BLaER1 (cell line): ENCODE measurements around the gene BCLAF3.

Source experiments
- H3K27ac ChIP-seq: shearing (Covaris generic); formaldehyde crosslinking; 2 replicates; pipeline ENCODE4 v1.8.1; 2022
- H3K27me3 ChIP-seq: shearing (Covaris generic); formaldehyde crosslinking; 2 replicates; pipeline ENCODE4 v1.8.1; 2022
- H3K36me3 ChIP-seq: shearing (Covaris generic); formaldehyde crosslinking; 2 replicates; pipeline ENCODE4 v1.8.1; 2022
- H3K4me1 ChIP-seq: shearing (Covaris generic); formaldehyde crosslinking; 2 replicates; pipeline ENCODE4 v1.8.1; 2022
- H3K4me2 ChIP-seq: shearing (Covaris generic); formaldehyde crosslinking; 2 replicates; pipeline ENCODE4 v1.8.1; 2022
- H3K4me3 ChIP-seq: shearing (Covaris generic); formaldehyde crosslinking; 2 replicates; pipeline ENCODE4 v1.8.1; 2022
- H3K9ac ChIP-seq: shearing (Covaris generic); formaldehyde crosslinking; 2 replicates; pipeline ENCODE4 v1.8.1; 2022
- H3K9me3 ChIP-seq: shearing (Covaris generic); formaldehyde crosslinking; 2 replicates; pipeline ENCODE4 v1.8.1; 2022
- H4K20me1 ChIP-seq: shearing (Covaris generic); formaldehyde crosslinking; 2 replicates; pipeline ENCODE4 v1.8.1; 2022
- Cebpa-rat ChIP-seq: shearing (Covaris generic); IDR thresholded peaks from 2 replicates; pipeline ENCODE4 v1.8.1; 2022

The BCLAF3 gene

DNA sequence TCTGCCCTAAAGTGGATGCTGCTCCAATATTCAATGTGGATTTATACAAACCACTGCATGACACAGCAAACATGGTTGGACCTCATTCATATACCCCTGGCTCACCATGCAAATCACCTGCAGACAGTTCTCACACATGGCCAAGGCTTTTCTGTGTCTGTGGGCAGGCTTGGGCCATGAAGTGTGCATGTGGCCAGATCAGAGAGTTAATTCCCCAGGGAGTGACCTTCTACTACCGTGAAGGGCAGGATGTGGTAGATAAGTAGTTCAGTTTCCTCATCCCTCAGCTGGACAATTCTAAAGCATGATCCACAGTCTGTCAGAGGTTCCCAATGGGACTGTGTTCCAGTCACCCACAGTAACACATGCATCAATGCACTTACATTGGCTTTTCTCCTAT is 24.6 kb upstream of the BCLAF3 start:
- H3K27me3 ChIP-seq = no peaks in the 10 kb centered on the region
- TF ChIP-seq Cebpa-rat = no peak
- H3K27ac ChIP-seq = no peak overlapping the region
- H3K36me3 ChIP-seq = no peaks in the 10 kb centered on the region
- H3K9ac ChIP-seq = no peak overlapping the region
- no peak overlapping the region for H3K4me2 ChIP-seq
- no peak overlapping the region for H3K4me3 ChIP-seq
- H3K9me3 ChIP-seq = peaks cover 53% of the 10 kb centered on the region
- no peaks in the 10 kb centered on the region for H4K20me1 ChIP-seq
- peaks cover 9% of the 10 kb centered on the region for H3K4me1 ChIP-seq

DNA sequence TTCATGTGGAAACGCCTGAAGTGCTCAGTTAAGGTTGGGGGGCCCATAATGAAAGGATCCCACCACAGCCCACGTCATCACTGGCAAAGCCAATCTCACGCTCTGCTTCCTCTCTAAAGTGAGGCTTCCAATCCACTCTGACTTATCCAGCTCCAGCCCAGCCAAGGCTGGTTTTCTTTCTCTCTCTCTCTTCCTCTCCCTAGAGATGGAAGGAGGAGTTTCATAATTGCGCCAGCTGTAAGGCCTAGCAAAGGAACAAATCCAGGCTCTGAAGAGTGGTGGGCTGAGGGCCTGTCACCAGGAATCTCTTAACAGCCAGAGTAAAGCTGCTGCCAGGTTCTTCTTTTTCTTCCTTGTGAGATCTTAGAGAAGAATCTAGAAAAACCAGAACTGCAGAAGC is 20.7 kb upstream of the BCLAF3 start:
- no peak for TF ChIP-seq Cebpa-rat
- H3K27me3 ChIP-seq = no peaks in the 10 kb centered on the region
- H3K9me3 ChIP-seq = peaks cover 28% of the 10 kb centered on the region
- no peak overlapping the region for H3K9ac ChIP-seq
- H3K36me3 ChIP-seq = no peaks in the 10 kb centered on the region
- H3K4me1 ChIP-seq = peaks cover 9% of the 10 kb centered on the region
- no peak overlapping the region for H3K4me3 ChIP-seq
- H3K27ac ChIP-seq = no peak overlapping the region
- H4K20me1 ChIP-seq = no peaks in the 10 kb centered on the region
- H3K4me2 ChIP-seq = 0 out of 2 replicates have a peak overlapping the region, but pooled peaks have one; percentile 2

DNA sequence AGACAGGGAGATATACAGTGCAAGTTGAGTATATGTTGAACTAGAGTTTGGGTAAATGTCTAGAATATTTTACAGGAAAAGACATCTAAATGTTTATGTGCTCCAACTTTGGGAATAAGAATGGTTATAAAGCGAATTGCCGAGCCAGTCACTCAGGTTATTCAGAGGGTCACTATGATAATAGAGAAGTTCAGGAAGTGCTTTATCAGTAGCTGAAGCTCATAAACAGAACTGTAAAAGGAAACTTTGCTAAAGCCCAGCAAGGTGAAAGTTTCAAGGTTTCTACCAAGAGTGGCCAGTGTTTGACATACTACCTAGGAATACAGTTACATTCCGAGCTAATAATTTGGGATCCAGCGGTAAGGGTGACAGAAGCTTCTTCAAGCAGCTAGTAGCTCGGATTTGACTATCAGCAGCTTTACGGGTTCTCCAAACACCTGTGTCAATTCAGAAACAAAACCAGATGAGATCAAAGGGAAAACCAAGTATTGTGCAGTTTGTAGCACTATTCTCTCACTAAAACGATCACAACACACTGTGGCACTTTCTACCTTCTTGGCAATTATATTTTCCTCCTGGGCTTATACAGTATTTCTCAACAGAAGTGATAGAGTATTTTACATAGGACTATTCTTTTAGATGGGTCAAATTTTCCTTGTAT is 17.2 kb upstream of the BCLAF3 start:
- Histone ChIP-seq H3K4me3 (no peak overlapping the region), H3K4me1 (no peaks in the 10 kb centered on the region), H3K9me3 (no peaks in the 10 kb centered on the region), H3K27me3 (no peaks in the 10 kb centered on the region), H3K4me2 (no peak overlapping the region), H4K20me1 (no peaks in the 10 kb centered on the region), H3K36me3 (no peaks in the 10 kb centered on the region), H3K9ac (no peak overlapping the region), H3K27ac (no peak overlapping the region)
- no peak for TF ChIP-seq Cebpa-rat

DNA sequence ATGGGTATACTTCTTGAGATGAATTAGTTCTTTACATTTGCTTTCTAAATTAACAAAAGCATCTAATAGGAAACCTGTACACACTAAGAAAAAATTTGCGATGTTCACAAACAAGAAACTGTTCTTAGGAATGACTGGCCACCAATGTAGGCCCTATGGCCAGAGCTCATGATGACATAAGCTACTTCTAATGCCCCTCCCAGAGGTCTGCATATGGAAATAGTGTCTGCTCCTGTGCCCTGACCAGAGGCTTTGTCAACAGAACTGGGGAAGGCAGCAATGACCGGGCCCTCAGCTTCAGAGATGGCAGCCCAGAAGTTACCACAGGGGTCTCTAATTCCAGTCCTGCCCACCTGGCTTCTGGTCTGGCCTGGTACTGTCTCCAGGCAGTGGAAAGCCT is 15.0 kb upstream of the BCLAF3 start:
- Histone ChIP-seq H3K4me2 (no peak overlapping the region), H3K27me3 (no peaks in the 10 kb centered on the region), H3K4me3 (no peak overlapping the region), H3K9ac (no peak overlapping the region), H3K9me3 (no peaks in the 10 kb centered on the region), H4K20me1 (no peaks in the 10 kb centered on the region), H3K27ac (no peak overlapping the region), H3K36me3 (no peaks in the 10 kb centered on the region), H3K4me1 (no peaks in the 10 kb centered on the region)
- TF ChIP-seq Cebpa-rat = no peak

DNA sequence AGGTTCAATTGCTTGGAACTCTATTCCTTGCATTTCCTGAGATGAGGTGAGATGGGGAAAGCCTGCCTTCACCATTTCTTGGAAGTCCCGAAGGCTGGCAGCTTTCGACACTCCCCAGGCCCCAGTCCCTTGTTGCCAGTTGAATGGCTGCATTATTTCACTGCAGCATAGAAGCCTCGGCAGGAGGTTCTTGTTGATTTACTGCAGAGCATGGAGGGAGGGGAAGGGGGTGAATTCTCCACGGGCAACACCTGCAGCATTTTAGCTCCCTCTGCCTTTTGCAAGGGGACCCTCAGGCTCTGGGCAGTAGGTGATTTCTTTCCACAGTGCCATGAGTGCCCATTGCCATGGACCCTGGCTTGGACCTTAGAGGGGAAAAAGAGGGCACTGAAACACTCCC is 10.7 kb upstream of the BCLAF3 start:
- H3K27ac ChIP-seq = no peak overlapping the region
- TF ChIP-seq Cebpa-rat = no peak

DNA sequence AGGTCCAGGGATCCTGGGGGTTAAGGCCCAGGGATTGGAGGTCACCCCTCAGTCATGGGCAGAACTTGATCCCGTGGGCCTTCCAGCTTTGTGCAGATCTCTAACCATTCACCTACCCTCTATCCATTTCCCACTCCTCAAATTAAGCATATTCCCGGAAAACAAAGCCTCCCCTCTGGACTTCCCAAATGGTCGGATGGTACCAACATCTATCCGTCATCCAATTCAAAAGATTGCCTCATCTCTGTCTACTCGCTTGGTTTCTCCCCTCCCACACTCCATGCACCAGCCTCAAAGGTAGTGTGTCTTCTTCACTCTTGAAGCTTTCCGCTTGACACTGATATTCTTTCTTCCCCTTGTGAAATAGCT is 473 bp upstream of the BCLAF3 start:
- no peak for TF ChIP-seq Cebpa-rat
- H3K27me3 ChIP-seq = no peaks in the 10 kb centered on the region
- H3K4me2 ChIP-seq = peak overlapping the region; percentile 66
- 0 out of 2 replicates have a peak, but pooled peaks cover 6% of the 10 kb centered on the region for H4K20me1 ChIP-seq
- peaks cover 8% of the 10 kb centered on the region; the same call in 1 of the 2 replicates for H3K9me3 ChIP-seq
- no peak overlapping the region for H3K9ac ChIP-seq
- peak overlapping the region; percentile 77 for H3K4me3 ChIP-seq
- no peaks in the 10 kb centered on the region for H3K36me3 ChIP-seq
- no peak overlapping the region for H3K27ac ChIP-seq
- H3K4me1 ChIP-seq = no peaks in the 10 kb centered on the region

More for the DNA sequence above, 10.7 kb upstream of the BCLAF3 start:
- Histone ChIP-seq H3K4me3 (no peak overlapping the region), H3K36me3 (no peaks in the 10 kb centered on the region), H3K27me3 (no peaks in the 10 kb centered on the region), H4K20me1 (no peaks in the 10 kb centered on the region), H3K9ac (no peak overlapping the region), H3K4me2 (no peak overlapping the region), H3K9me3 (no peaks in the 10 kb centered on the region), H3K4me1 (peaks cover 10% of the 10 kb centered on the region)

DNA sequence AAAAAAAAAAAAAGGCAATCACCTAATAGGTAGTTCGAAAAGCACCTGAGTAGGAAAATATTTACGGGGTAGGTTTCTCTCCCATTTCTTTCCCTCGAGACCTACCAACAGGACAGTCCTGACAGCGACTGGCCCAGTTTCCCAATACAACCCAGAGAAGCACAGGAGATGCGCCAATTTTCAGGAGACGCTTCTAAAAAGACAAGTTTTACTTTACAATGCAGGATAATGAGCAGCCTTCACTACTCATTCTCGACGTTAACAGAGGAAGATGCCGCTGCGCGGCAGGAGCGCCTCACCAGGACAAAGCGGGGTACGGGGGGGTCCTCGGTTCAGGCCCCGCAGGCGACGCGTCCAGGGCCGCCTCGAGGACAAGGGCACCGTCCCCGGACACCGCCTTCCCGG is 708 bp downstream of the BCLAF3 start:
- Histone ChIP-seq H3K36me3 (no peaks in the 10 kb centered on the region), H3K4me2 (peak overlapping the region; percentile 72), H3K27ac (peak overlapping the region; percentile 63), H3K4me3 (peak overlapping the region; percentile 77), H3K27me3 (no peaks in the 10 kb centered on the region), H3K9ac (peak overlapping the region; percentile 71), H3K9me3 (peaks cover 14% of the 10 kb centered on the region), H3K4me1 (no peaks in the 10 kb centered on the region), H4K20me1 (0 out of 2 replicates have a peak, but pooled peaks cover 6% of the 10 kb centered on the region)
- TF ChIP-seq Cebpa-rat = no peak

DNA sequence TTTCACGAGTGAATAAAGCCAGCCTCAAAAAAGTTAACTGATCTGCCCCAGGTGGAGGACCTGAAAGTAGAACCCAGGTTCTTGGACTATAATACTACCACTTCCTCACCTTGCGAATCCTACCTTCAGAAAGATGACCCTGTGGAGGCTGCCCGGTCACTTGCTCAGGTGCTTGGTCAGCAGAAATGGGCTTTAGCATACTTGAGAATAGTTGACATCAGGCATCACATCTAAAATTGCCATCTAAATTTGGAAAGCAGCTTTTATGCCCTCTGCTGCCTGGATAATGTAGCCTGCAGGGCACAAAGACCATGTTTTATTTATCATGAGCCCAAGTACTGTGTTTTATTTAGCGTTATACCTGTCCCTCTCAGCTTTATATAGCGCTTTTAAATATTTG is 3.0 kb downstream of the BCLAF3 start:
- Histone ChIP-seq H3K27me3 (no peaks in the 10 kb centered on the region), H3K36me3 (no peaks in the 10 kb centered on the region), H3K27ac (no peak overlapping the region), H4K20me1 (0 out of 2 replicates have a peak, but pooled peaks cover 6% of the 10 kb centered on the region), H3K9ac (no peak overlapping the region), H3K9me3 (peaks cover 19% of the 10 kb centered on the region), H3K4me3 (no peak overlapping the region), H3K4me2 (no peak overlapping the region), H3K4me1 (no peaks in the 10 kb centered on the region)
- TF ChIP-seq Cebpa-rat = no peak

DNA sequence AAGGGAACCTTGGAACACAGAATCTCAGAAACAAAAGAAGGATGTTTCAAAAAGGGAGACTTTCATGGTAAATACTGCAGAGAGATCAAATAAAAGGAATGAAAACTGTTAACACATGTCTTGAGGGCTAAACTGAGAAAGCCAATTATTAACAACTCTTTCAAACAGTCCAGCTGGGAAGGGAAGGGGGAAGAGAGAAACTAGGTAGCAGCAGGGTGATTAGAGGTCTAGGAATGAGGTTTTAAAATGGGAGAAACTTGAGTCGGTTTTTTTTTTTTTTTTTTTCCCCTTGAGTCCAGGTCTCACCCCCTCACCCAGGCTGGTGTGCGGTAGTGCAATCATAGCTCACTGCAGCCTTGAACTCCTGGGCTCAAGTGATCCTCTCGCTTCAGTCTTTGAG is 4.3 kb downstream of the BCLAF3 start:
- H3K4me1 ChIP-seq = no peaks in the 10 kb centered on the region
- H3K27me3 ChIP-seq = no peaks in the 10 kb centered on the region
- TF ChIP-seq Cebpa-rat = no peak
- peaks cover 19% of the 10 kb centered on the region for H3K9me3 ChIP-seq
- no peak overlapping the region for H3K27ac ChIP-seq
- 0 out of 2 replicates have a peak, but pooled peaks cover 6% of the 10 kb centered on the region for H4K20me1 ChIP-seq
- no peak overlapping the region for H3K9ac ChIP-seq
- H3K36me3 ChIP-seq = no peaks in the 10 kb centered on the region
- H3K4me3 ChIP-seq = no peak overlapping the region
- no peak overlapping the region for H3K4me2 ChIP-seq

DNA sequence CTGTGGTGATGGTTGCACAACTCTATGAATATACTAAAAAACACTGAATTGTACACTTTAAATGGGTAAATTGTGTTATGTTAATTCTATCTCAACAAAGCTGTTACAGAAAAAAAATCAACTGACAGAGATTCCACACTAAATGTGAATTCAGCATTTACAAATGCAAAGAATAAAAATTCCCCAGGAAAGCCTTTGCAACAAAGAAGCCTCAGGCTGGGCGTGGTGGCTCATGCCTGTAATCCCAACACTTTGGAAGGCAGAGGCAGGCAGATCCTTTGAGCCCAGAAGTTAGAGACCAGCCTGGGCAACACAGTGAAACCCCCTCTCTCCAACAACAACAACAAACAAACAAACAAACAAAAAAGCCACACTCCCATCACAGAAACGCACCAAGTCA is 8.9 kb downstream of the BCLAF3 start:
- Histone ChIP-seq H3K4me1 (no peaks in the 10 kb centered on the region), H3K4me2 (no peak overlapping the region), H4K20me1 (no peaks in the 10 kb centered on the region), H3K4me3 (no peak overlapping the region), H3K9me3 (peaks cover 34% of the 10 kb centered on the region), H3K9ac (no peak overlapping the region), H3K36me3 (peaks cover 21% of the 10 kb centered on the region), H3K27ac (no peak overlapping the region), H3K27me3 (no peaks in the 10 kb centered on the region)
- no peak for TF ChIP-seq Cebpa-rat

DNA sequence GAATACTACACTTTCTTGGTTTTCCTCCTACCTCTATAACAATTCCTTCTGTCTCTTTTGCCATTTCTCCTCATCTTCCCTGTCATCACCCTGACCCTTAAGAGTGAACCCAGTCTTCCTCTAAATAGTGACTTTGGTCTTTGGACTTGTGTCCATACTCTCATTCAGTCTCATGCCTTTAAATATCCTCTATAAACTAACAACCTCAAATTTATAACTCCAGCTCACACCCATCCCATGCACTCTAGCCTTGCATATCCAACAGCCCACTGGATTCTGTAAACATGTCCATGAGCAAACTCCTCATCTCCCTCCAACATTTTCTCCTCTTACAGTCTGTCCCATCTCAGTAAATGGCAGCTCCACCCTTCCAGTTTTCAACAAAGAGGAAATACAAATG is 15.0 kb downstream of the BCLAF3 start:
- no peak overlapping the region for H3K4me3 ChIP-seq
- H3K9me3 ChIP-seq = peaks cover 34% of the 10 kb centered on the region
- H3K27me3 ChIP-seq = no peaks in the 10 kb centered on the region
- H3K4me1 ChIP-seq = no peaks in the 10 kb centered on the region
- peaks cover 24% of the 10 kb centered on the region for H3K36me3 ChIP-seq
- no peaks in the 10 kb centered on the region for H4K20me1 ChIP-seq
- TF ChIP-seq Cebpa-rat = no peak
- no peak overlapping the region for H3K9ac ChIP-seq
- H3K4me2 ChIP-seq = no peak overlapping the region
- no peak overlapping the region for H3K27ac ChIP-seq
